AG09319 (cell line): ENCODE data around the gene SIL1.
"Not testable (repeated sequence)": the region's sequence is repeated elsewhere in the genome, so short reads cannot be mapped to it uniquely, and the experiment has no call there.

Source experiments
- DNase-seq: peaks from one replicate; pipeline ENCODE4 v3.0.0-alpha.2; 2010; ENCODE audit warnings: low read depth; ENCODE audit errors: extremely low read depth
- CTCF ChIP-seq: IDR thresholded peaks from 2 replicates; pipeline ENCODE4 v1.5.1; 2011; ENCODE audit warnings: low read depth, mild to moderate bottlenecking, inconsistent platforms, low read length, moderate library complexity

Gene SIL1

GRCh38 chr5:139180850-139181249 lies 17.3 kb downstream of the SIL1 start:
- TF ChIP-seq CTCF = no peak
- DNase-seq = no peak

GRCh38 chr5:139179778-139180513 lies 18.2 kb downstream of the SIL1 start:
- DNase-seq = not testable (repeated sequence)

GRCh38 chr5:139178935-139179334 lies 19.2 kb downstream of the SIL1 start:
- no peak for DNase-seq
- TF ChIP-seq CTCF = no peak

- TF ChIP-seq CTCF = no peak
- no peak for DNase-seq
Measured at GRCh38 chr5:139178589-139178917, 19.6 kb downstream of the SIL1 start.

- TF ChIP-seq CTCF = no peak
- DNase-seq = no peak
Measured at GRCh38 chr5:139177809-139178588, 20.2 kb downstream of the SIL1 start.

GRCh38 chr5:139177281-139177680 lies 20.9 kb downstream of the SIL1 start:
- not testable (repeated sequence) for DNase-seq

GRCh38 chr5:139174382-139174781 lies 23.8 kb downstream of the SIL1 start:
- DNase-seq = not testable (repeated sequence)

GRCh38 chr5:139171779-139172404 lies 26.3 kb downstream of the SIL1 start:
- DNase-seq = no peak
- TF ChIP-seq CTCF = no peak
